ENCODE data around the gene KCNAB3.

KCNAB3 gene

GRCh38 chr17:7940034-7940433 lies 10.4 kb upstream of the KCNAB3 start:
- DNase-seq = no peak

GRCh38 chr17:7935859-7936258 lies 6.2 kb upstream of the KCNAB3 start:
- DNase-seq = no peak

GRCh38 chr17:7932949-7933348 lies 3.3 kb upstream of the KCNAB3 start:
- no peak for DNase-seq

GRCh38 chr17:7932483-7932891 lies 2.8 kb upstream of the KCNAB3 start:
- no peak for DNase-seq

- DNase-seq = peak; percentile 97
Observed at GRCh38 chr17:7931709-7932482, 2.2 kb upstream of the KCNAB3 start, which contains the start of the genes CNTROB and TRAPPC1. Gene CNTROB (plus strand): TSS chr17:7932206. CDS start chr17:7933080, 874 bp downstream. Gene TRAPPC1 (minus strand): TSS chr17:7931946. CDS start chr17:7931829, 117 bp downstream.

- DNase-seq = no peak
Observed at GRCh38 chr17:7930841-7931631, 1.4 kb upstream of the KCNAB3 start.

GRCh38 chr17:7927596-7927995 lies 2.1 kb downstream of the KCNAB3 start:
- DNase-seq = no peak

GRCh38 chr17:7922845-7923628 lies 6.6 kb downstream of the KCNAB3 start:
- no peak for DNase-seq

GRCh38 chr17:7922269-7922844 lies 7.3 kb downstream of the KCNAB3 start:
- DNase-seq = no peak

- DNase-seq = peak; percentile 95
Observed at GRCh38 chr17:7916808-7917207, 12.8 kb downstream of the KCNAB3 start.

- DNase-seq = no peak
Observed at GRCh38 chr17:7916385-7916682, 13.3 kb downstream of the KCNAB3 start.

- peak; percentile 95 for DNase-seq
Observed at GRCh38 chr17:7915611-7916384, 13.9 kb downstream of the KCNAB3 start, which contains the start of gene RNF227. Gene RNF227 (minus strand): TSS chr17:7916289. CDS start chr17:7916195, 94 bp downstream.

GRCh38 chr17:7915179-7915610 lies 14.5 kb downstream of the KCNAB3 start:
- peak; percentile 50 for DNase-seq

- peak; percentile 60 for DNase-seq
Observed at GRCh38 chr17:7912927-7913524, 16.6 kb downstream of the KCNAB3 start.

- DNase-seq = no peak
Observed at GRCh38 chr17:7911116-7911515, 18.5 kb downstream of the KCNAB3 start.

GRCh38 chr17:7910711-7911110 lies 18.9 kb downstream of the KCNAB3 start:
- no peak for DNase-seq

GRCh38 chr17:7910281-7910680 lies 19.4 kb downstream of the KCNAB3 start:
- no peak for DNase-seq

- no peak for DNase-seq
Observed at GRCh38 chr17:7909089-7909488, 20.6 kb downstream of the KCNAB3 start.

GRCh38 chr17:7903154-7904103 lies 26.2 kb downstream of the KCNAB3 start:
- no peak for DNase-seq

GRCh38 chr17:7897773-7898172 lies 31.9 kb downstream of the KCNAB3 start:
- DNase-seq = peak; percentile 34
